SU-DHL-6 (cell line): ENCODE results near the gene TGFB1.
"Not testable (repeated sequence)": the region's sequence is repeated elsewhere in the genome, so short reads cannot be mapped to it uniquely, and the experiment has no call there.

Source experiments
- EZH2phosphoT487 ChIP-seq: fragments of 200-600 bp; sonication (generic), shearing (Covaris generic); conservative IDR thresholded peaks from 2 replicates; pipeline ENCODE4 v1.6.1; 2018; ENCODE audit warnings: mild to moderate bottlenecking, antibody characterized with exemption, low read length, moderate library complexity, mixed read lengths
- TF ChIP-seq, protein P1 (sequence below): fragments of 200-600 bp; sonication (generic); IDR thresholded peaks from one replicate; pipeline ENCODE4 v1.5.1; 2017; ENCODE audit warnings: antibody characterized with exemption, mild to moderate bottlenecking, low read length, moderate library complexity; ENCODE audit not compliant: insufficient read depth, poor library complexity, severe bottlenecking

GRCh38 chr19:41346916-41347315 is 6.8 kb downstream of the TGFB1 start:
- TF ChIP-seq, protein P1, sequence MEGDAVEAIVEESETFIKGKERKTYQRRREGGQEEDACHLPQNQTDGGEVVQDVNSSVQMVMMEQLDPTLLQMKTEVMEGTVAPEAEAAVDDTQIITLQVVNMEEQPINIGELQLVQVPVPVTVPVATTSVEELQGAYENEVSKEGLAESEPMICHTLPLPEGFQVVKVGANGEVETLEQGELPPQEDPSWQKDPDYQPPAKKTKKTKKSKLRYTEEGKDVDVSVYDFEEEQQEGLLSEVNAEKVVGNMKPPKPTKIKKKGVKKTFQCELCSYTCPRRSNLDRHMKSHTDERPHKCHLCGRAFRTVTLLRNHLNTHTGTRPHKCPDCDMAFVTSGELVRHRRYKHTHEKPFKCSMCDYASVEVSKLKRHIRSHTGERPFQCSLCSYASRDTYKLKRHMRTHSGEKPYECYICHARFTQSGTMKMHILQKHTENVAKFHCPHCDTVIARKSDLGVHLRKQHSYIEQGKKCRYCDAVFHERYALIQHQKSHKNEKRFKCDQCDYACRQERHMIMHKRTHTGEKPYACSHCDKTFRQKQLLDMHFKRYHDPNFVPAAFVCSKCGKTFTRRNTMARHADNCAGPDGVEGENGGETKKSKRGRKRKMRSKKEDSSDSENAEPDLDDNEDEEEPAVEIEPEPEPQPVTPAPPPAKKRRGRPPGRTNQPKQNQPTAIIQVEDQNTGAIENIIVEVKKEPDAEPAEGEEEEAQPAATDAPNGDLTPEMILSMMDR = not testable (repeated sequence)
- TF ChIP-seq EZH2phosphoT487 = not testable (repeated sequence)
